GM21717 (cell line): ENCODE results near the gene VPS72.
"Not testable (repeated sequence)": the region's sequence is repeated elsewhere in the genome, so short reads cannot be mapped to it uniquely, and the experiment has no call there.

Experiments
- ATAC-seq: cut with Tn5 transposase; IDR thresholded peaks from one replicate; pipeline ENCODE4 v1.9.1; 2021; ENCODE audit warnings: mild to moderate bottlenecking, moderate library complexity; ENCODE audit not compliant: unreplicated experiment

Gene VPS72

GRCh38 chr1:151189637-151190445 lies at the start of gene VPS72:
Gene VPS72, minus strand, starts transcription at chr1:151190197. Its CDS starts 76 bp downstream, at chr1:151190121.
- ATAC-seq = peak; percentile 76

- ATAC-seq = no peak
These were observed 48.4 kb upstream of the VPS72 start for GRCh38 chr1:151238467-151238739.

GRCh38 chr1:151237678-151238466 lies 47.9 kb upstream of the VPS72 start:
- ATAC-seq = no peak

- no peak for ATAC-seq
These were observed 45.2 kb upstream of the VPS72 start for GRCh38 chr1:151235235-151235634.

GRCh38 chr1:151222130-151222529 lies 32.1 kb upstream of the VPS72 start:
- ATAC-seq = no peak

- no peak for ATAC-seq
These were observed 31.6 kb upstream of the VPS72 start for GRCh38 chr1:151221616-151222015.

GRCh38 chr1:151213560-151213959 lies 23.6 kb upstream of the VPS72 start:
- ATAC-seq = no peak

GRCh38 chr1:151211972-151212705 lies 22.1 kb upstream of the VPS72 start:
- no peak for ATAC-seq

- no peak for ATAC-seq
These were observed 20.8 kb upstream of the VPS72 start for GRCh38 chr1:151210830-151211229.

GRCh38 chr1:151205381-151205965 lies 15.5 kb upstream of the VPS72 start:
- not testable (repeated sequence) for ATAC-seq

- no peak for ATAC-seq
These were observed 10.0 kb upstream of the VPS72 start for GRCh38 chr1:151199873-151200581.

- ATAC-seq = peak; percentile 74
These were observed 8.5 kb upstream of the VPS72 start, which contains the start of gene PIP5K1A for GRCh38 chr1:151198254-151199127. Gene PIP5K1A, plus strand, starts transcription at chr1:151198552. Its CDS starts 445 bp downstream, at chr1:151198997.

GRCh38 chr1:151197863-151198253 lies 7.9 kb upstream of the VPS72 start:
- no peak for ATAC-seq

- no peak for ATAC-seq
These were observed 6.3 kb upstream of the VPS72 start for GRCh38 chr1:151196292-151196800.

GRCh38 chr1:151194894-151195594 lies 5.0 kb upstream of the VPS72 start:
- ATAC-seq = not testable (repeated sequence)

- no peak for ATAC-seq
These were observed 3.9 kb upstream of the VPS72 start for GRCh38 chr1:151193856-151194255.

- no peak for ATAC-seq
These were observed 3.3 kb upstream of the VPS72 start for GRCh38 chr1:151193304-151193703.

GRCh38 chr1:151192047-151192446 lies 2.0 kb upstream of the VPS72 start:
- no peak for ATAC-seq

- ATAC-seq = not testable (repeated sequence)
These were observed 1.3 kb downstream of the VPS72 start for GRCh38 chr1:151188667-151189066.
